ENCODE measurements around the gene CMIP.

CMIP gene

DNA sequence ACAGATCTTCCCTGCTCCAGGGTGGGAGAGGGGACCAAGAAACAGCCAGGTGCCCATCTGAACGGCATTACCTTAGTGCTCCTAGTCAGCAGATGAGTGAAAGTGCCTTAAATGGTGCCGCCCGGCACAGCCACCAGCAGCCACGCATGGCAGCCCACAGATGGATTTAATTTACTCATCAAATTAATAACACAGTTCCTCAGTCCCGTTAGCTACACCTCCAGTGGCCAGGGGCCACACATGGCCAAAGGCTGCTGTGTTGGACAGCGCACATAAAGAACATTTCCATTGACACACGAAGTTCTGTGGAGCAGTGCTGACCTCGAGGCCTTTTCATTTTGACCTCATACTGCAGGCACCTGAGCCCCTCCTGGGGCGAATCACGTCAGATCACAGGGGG, 166.3 kb downstream of the CMIP start:
- no peak for DNase-seq

DNA sequence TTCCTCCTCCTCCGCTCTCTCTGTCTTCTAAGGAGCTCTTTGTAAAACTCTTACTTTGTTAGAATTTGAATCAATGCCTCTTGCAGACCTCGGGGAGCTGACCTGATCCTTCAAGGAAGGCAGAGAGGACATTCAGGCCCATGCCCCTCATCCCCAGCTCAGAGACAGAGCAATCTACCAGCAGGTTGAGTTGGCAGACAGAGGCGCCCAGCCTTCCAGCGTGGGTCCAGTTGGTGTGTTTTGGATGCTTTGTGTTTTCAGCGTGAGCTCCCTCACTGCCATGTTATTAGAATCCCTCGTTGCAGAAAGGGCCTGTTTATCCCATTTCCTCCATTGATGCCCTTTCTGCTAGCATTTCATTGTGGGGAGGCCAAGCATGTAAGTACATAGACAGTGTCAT, 167.1 kb downstream of the CMIP start:
- DNase-seq, result no peak

DNA sequence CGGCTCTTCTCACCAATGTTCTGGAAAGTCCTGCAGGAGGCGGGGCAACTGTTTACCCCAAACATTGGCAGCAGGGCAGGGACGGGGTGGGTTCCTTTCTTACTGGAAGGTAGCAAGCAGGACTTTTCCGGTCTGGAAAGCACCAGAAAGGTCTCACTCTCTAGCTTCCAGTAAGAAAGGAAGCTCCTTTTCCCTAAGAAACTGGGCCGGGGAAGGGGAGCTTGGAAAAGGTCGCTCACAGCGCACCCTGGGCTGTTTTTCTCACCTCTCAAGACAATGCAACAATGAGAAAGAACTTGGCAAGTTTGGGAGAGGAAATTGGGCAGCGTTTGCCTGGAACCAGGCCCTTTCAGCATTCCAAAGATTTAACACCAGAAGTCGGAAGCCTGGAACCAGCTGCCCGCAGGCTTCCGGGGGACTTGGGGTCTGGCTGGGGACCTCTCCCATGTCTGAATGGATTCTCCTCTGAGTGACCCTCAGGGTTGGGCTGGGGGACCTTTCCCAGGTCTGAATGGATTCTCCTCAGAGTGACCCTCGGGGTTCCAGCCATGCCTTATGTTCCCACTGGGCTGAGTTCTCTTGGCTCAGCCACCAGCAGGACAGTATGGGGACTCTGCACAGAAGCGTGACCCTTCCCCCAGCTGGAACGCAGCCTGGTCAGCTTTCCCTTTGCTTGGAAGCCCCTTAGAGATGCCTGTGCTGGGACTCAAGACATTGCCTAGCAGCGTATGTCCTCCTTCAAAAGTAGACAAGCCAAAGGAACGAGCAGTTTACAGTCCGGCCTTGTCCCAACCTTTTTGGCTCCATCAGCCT, 167.9 kb downstream of the CMIP start:
- DNase-seq, result no peak

DNA sequence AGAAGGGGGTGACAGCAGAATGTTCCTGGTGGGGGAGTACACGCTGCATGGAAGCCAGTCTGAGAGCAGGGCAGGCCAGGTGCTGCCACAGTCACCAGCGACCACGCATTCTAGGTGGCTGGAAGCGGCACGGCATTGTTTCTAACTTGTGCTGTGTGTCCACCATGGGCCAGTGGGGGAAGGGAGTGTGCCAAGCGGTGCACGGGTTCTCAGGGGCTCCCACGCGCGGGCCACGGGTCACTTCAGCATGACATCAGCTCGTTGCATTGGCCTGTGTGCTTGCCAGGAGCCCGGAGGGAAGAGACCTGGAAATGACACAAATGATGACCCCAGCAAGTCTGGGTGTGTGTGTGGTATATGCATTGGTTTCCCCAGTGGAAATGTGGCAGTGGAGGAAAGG, 169.6 kb downstream of the CMIP start:
- no peak for DNase-seq

DNA sequence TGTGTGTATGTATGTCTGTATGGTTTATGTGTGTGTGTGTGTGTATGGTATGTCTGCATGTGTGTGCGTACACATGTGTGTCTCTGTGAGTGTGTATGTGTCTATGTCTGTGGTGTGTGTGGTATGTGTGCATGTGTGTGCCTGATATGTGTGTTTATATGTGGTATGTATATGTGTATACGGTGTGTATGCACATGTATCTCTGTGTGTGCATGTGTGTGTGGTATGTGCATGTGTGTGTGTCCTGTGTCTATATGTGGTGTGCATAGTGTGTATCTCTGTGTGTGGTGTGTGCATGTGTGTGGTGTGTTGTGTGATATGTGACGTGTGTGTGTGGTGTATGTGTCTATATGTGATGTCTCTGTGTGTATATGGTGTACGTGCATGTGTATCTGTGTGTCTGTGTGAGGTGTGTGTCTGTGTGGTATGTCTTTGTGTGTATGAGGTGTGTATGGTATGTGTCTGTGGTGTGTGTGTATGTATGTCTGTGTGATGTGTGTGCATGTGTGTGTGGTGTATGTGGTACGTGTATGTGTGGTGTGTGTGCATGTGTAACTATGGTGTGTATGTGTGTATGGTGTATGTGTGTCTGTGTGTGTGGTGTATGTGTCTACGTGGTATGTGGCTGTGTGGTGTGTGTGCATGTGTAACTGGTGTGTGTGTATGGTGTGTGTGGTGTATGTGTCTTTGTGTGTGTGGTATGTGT, 170.2 kb downstream of the CMIP start:
- no peak for DNase-seq

DNA sequence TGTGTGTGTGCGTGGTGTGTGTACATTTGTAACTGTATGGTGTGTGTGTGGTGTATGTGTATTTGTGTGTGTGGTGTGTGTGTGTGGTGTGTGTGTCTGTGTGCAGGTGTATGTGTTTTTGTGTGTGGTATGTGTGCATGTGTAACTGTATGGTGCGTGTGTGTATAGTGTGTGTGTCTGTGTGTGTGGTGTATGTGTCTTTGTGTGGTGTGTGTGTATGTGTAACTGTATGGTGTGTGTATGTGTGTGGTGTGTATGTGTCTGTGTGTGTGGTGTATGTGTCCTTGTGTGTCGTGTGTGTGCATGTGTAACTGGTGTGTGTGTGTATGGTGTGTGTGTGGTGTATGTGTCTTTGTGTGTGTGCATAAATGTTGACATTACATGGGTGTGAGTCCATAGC, 170.8 kb downstream of the CMIP start:
- DNase-seq, result no peak

DNA sequence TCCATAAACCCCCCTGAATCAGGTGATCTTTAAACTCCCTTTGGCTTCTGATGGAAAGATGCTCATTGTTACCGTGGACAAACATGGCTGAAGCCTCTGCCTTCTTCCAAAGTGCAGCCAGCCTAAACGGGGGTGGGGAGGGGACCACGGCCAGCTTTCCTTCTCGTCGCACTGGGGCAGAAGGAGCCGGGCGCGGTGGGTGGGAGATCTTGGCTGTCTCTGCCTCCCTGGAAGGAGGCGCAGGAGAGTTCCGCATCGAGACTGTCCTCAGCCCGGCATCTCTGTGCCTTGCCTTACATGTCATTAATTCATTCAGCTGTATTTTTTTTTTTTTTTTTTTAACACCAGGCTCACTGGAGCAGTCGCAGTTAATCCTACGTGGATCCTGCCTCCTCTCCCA, 171.2 kb downstream of the CMIP start:
- DNase-seq, result no peak

DNA sequence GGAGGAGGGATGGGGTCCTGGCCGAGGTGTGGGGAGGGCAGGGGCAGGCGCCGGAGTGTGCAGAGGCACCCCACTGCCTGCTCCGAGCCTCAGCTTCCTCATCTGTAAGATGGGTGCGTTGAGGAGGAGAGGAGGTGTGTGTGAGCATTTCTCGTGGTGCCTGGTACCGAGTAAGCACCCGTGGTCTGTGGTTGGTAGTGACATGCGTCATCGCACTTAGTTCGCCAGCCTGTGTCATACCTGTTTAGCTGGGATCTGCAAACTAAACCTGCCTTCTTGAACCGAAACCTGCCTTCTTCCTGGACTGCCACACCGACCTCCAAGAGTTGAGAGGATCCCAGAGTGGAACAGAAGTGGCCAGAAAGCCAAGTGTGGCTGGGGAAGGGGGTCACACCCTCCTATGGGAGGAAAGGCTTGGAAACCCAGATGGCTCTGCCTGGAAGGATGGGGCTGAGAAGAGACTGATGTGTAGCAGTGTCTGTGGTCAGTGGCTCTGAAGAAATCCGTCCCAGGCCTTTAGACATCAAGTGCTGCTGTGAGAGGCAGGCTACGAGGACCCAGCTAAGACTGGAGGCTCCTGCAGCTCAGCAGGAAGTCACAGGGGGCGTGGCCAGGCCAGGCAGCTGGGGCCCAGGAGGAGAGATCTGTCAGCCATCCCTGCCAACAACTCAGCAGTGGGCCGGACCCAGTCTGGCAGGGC, 171.9 kb downstream of the CMIP start:
- peak; percentile 82 for DNase-seq

DNA sequence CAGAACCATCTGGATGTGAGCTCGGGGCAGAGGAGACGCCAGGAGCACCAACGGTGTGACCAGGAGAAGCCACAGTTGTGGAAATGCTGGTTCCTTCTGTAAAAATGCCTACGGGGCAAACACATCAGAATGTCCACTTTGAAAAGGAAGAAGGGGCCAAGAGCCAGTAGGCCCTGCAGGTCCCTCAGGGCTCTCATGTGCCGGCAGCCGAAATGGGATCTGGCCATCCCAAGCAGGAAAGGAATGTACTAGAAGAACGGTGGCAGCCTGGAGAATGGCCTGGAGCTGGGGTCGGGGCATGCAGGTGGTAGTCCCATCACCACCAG, 172.4 kb downstream of the CMIP start:
- DNase-seq, result no peak

DNA sequence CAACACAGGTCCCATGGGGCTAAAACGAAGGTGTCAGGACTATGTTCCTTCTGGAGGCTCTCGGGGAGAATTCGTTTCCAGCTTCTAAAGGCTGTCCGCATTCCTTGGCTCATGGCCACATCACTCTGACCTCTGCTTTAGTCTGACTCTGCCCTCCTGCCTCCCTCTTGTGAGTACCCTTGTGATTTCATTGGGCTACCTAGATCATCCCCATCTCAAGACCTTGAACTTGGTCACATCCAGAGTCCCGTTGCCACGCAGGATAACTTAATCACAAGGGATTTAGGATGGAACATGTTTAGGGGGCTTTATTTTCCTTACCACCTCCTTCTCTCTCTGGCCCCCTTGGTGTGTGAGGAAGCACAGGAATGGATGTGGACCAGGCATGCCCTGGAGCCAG, 173.6 kb downstream of the CMIP start:
- no peak for DNase-seq

DNA sequence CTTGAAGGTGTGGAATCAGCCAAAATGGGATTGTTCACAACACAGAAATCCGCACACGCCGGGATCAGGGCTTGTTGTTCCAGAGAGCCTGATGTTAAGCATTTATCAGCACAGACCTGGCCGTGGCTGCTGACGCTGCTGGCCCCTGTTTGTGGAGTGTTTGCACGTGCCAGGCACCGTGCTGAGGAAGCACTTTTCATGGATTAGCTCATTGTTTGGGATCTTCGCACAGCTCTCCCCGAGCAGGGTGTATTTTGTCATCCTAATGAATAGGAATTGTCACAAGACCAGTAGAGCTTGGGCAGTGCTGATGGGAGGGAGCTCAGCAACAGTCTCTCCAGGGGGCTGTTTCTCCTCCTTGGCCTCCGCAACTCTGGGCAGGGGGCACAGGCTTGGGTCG, 174.1 kb downstream of the CMIP start:
- no peak for DNase-seq

DNA sequence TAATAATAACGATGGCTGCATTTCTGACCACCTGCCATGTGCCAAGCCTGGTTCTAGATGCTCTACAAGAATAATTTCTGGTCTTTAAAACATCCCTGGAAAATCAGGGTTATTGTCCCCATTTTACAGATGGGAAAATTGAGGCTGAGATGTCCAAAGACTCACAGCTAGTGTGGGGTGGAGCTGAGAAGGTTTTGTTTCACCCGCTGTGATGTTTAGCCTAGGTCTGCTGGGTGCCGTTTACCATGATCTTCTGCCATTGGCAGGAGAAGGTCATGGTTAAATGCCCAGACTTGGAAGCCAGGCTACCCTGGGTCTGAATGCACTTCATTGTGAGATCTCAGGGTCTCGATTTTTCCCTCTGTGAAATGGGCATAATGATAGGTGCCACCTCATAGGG, 175.4 kb downstream of the CMIP start:
- DNase-seq, result no peak

DNA sequence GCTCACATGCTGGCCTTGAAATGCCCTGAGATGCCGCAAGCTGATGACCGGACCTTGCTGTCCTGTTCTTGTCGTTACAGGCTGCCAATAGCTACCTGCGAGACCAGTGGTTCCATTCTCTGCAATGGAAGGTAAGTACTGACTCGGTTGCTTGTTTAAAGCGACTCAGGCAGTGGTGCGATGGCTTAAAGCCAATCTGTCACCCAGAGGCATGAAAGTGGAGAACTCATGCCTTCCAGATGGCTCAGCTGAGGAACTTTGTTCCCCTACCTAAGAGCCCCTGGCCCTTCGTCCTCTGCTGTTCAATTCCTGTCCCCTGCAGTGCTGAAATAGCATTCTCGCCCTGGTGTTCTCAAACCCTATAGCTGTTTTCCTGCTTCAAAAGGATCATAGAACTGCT, 176.2 kb downstream of the CMIP start:
- DNase-seq, result no peak

DNA sequence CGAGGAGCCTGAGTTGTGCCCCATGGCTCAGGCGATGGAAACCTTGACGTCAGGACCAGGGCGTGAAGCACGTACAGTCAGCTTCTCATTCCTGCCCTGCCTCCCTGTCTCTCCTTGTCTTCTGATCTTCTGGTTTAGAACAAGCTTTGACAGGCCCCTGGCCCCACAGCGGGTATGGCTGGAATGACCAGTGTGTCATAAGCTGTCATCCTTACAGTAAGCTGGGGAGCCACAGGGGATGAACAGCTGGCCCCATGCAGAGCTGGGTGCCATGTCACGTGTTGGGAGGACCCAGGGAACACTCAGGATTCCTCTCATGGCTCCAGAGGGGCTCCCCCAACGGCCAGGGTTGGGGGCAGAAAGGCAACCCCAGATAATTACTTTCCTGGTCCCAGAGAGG, 176.9 kb downstream of the CMIP start:
- no peak for DNase-seq

DNA sequence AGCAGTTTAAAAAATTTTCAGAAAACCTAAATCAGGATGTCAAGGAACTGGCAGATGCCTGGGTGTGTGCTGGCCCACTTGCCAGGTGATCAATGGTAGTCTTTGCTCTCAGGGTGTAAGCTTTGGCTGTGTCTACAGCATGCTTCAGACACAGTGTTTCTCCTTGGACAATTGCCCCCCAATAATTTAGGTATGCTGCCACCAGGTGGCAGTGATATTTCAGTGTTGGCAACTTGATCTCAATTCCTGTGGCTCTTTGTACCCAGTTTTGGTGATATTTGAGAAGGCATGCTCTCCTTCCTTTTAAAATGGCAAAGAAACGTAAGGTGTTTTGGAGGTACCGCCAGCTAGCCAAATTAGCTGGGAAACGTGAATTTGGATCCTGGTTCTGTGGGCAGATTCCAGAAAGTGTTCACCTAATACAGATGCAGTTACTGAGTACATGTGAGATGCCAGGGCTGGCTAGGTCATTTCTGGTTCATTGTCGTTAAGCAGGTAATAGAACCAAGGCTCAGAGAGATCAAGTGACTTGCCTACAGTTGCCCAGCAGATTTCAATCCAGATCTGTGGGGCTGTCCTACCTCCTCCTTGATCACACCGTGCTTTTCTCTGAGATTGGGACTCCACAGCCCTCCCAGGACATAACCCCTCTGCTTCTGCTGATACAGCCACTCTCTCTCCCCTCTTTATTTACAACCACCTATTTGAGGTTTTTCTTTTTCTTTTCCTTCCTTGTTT, 178.9 kb downstream of the CMIP start:
- peak; percentile 33 for DNase-seq

DNA sequence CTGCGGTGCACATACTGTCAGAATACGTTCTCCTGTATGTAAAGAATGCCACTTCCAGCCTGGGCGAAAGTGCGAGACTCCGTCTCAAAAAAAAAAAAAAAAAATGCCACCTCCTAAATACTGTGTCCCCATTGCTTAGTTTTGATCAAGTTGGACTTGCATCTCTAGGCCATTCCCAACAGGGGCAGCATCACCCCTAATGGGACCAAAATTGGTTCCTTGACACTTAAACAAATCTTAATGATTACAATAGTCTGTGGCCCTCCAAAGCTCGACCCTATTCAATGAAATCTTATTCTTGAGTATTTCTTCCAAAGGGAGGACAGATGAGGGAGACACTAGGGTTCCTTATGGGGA, 179.8 kb downstream of the CMIP start:
- no peak for DNase-seq

DNA sequence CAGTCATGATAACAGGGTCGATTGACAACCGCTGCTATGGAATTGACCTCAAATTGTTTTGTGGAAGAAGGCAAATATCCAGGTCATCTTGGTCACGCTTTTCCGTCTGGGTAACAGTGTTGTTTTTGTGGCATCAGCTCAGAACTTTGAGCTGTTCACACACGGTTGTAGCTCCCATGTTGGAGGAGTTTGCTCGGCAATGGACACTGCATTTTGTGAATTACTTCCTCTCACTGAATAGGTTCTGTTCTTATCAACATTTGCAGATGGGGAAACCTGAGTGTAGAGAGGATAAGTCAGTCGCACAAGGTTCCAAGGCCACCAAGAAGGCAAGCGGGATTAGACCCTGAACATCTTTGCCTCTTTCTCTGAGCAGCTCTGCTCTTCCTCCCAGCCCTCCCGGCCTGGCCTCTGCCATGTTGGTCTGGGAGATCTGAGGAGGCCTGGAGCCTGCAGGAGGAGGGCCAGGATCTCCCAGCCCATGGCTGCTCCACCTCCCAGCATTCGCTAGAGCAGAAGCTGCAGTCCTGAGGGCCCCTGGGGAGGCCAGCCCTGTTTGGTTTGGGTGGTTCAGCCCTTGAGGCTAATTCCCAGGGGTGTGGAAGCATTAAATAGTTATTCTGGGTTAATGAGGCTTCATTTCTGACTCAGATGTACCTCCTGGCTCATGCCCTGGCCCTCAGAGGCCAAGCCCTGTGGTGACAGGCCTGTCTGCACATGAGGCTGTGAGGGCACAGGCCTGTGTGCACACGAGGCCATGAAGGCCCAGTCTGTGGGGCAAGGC, 180.3 kb downstream of the CMIP start:
- no peak for DNase-seq

DNA sequence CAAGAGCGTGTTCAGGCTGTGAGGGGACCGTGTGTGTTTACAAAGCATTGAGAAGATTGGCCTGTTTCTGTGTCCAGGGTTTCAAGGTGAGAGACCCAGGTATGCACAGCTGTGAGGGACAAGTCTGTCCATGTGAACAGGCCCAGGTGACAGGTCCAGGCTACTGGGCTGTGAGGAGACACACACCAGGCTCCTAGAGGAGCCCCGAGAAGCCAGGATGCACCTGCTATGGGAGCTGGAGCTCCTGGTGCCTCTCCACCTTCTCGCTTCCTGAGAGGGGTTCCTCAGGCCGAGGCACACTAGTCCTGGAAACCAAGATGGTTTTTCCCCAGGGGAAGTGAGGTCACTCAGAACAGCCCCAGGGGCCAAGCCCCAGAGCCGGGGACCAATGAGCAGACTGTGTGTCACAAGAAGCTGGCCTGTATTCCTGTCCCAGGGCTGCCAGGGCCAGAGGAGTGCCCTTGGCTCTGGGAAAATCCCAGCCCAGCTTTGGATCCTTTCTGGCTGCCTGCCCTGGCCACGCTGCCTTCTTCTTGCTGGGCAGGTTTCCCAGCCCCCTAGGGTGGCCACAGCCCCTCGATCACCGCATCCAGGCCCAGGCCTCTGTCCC, 181.0 kb downstream of the CMIP start:
- peak; percentile 33 for DNase-seq

DNA sequence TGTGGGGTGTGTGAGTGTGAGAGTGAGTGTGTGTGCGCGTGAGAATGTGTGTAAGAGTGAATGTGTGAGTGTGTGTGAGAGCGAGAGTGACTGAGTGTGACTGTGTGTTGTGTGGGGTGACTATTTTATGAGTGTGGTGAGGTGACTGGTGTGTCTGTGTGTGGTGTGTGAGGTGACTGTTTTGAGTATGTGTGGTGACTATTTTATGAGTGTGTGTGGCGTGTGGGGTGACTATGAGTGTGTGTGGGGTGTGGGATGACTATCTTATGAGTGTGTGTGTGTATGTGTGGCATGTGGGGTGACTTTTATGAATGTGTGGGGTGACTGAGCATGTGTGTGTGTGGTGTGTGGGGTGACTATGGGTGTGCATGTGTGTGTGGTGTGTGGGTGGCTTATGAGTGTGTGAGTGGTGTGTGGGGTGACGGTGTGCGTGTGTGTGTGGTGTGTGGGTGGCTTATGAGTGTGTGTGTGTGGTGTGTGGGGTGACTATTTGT, 181.6 kb downstream of the CMIP start:
- DNase-seq, result peak; percentile 73

DNA sequence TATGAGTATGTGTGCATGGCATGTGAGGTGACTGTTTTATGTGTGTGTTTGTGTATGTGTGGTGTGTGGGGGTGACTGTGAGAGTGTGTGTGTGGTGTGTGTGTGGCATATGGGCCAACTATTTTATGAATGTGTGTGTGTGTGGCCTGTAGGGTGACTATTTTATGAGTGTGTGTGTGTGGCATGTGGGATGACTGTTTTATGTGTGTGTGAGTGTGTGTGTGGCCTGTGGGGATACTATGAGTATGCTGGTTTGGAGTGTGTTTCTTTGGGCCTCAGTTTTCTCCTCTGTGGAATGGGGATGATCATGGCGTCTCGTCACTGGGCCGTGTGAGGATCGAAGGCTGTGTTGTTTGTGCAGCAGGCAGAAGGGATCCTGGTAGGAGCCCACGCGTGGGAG, 182.4 kb downstream of the CMIP start:
- peak; percentile 29 for DNase-seq

DNA sequence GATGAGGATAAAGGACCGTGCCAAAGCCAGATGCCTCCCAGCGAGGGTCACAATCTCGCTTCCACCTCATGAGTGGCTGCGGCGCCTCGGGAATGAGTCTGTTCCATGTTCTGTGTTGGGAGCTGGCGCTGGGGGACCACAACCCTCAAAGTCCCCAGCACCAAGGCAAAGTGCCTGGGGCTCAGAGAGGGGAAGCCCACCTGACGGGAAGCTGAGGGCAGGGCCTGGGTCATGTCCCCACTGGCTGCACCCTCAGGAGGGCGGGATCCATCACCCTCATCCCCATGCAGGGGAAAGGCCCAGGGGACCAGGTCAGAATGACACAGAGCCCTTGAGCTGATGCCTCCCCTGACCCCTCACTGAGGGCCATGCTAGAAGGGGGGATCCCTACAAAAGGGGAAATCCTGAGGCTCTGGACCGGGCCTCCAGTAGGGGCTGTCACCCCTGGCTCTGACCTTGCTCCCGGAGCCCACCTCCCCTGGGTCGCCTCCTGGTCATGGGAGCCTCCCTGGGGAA, 183.2 kb downstream of the CMIP start:
- no peak for DNase-seq

Data from stimulated activated CD4-positive, alpha-beta T cell treated with anti-CD3 and anti-CD28 coated beads, Interleukin-1b, Interleukin-23, amount 100 ng/mL, for 48 hours (primary cell).